ENCODE results near the gene RRP1.
"Not testable (repeated sequence)": the region's sequence is repeated elsewhere in the genome, so short reads cannot be mapped to it uniquely, and the experiment has no call there.

RRP1 gene

GRCh38 chr21:43817157-43818086, 28.0 kb downstream of the RRP1 start:
- DNase-seq (ENCODE audit: low spot score), result no peak

GRCh38 chr21:43818685-43819084, 29.3 kb downstream of the RRP1 start:
- DNase-seq (ENCODE audit: low spot score), result peak; percentile 79

- DNase-seq (ENCODE audit: low spot score), result no peak
Observed at GRCh38 chr21:43819511-43820405, 30.4 kb downstream of the RRP1 start.

GRCh38 chr21:43820466-43820865, 31.1 kb downstream of the RRP1 start:
- DNase-seq (ENCODE audit: low spot score), result no peak

- not testable (repeated sequence) for DNase-seq (ENCODE audit: low spot score)
Observed at GRCh38 chr21:43822166-43822565, 32.8 kb downstream of the RRP1 start.

- not testable (repeated sequence) for DNase-seq (ENCODE audit: low spot score)
Observed at GRCh38 chr21:43822741-43823140, 33.4 kb downstream of the RRP1 start.

- DNase-seq (ENCODE audit: low spot score), result no peak
Observed at GRCh38 chr21:43824333-43825241, 35.2 kb downstream of the RRP1 start.

- DNase-seq (ENCODE audit: low spot score), result no peak
Observed at GRCh38 chr21:43825242-43825935, 36.0 kb downstream of the RRP1 start.

- DNase-seq (ENCODE audit: low spot score), result no peak
Observed at GRCh38 chr21:43825936-43826622, 36.7 kb downstream of the RRP1 start.

GRCh38 chr21:43826623-43826974, 37.2 kb downstream of the RRP1 start:
- no peak for DNase-seq (ENCODE audit: low spot score)

- no peak for DNase-seq (ENCODE audit: low spot score)
Observed at GRCh38 chr21:43827015-43827611, 37.7 kb downstream of the RRP1 start.

GRCh38 chr21:43829161-43829560, 39.8 kb downstream of the RRP1 start:
- DNase-seq (ENCODE audit: low spot score), result no peak

- DNase-seq (ENCODE audit: low spot score), result no peak
Observed at GRCh38 chr21:43829575-43830119, 40.3 kb downstream of the RRP1 start.

GRCh38 chr21:43832158-43832550, 42.8 kb downstream of the RRP1 start:
- no peak for DNase-seq (ENCODE audit: low spot score)

- DNase-seq (ENCODE audit: low spot score), result no peak
Observed at GRCh38 chr21:43832648-43833047, 43.3 kb downstream of the RRP1 start.

- DNase-seq (ENCODE audit: low spot score), result no peak
Observed at GRCh38 chr21:43834146-43834905, 44.9 kb downstream of the RRP1 start.

GRCh38 chr21:43835050-43835449, 45.7 kb downstream of the RRP1 start:
- no peak for DNase-seq (ENCODE audit: low spot score)

- DNase-seq (ENCODE audit: low spot score), result no peak
Observed at GRCh38 chr21:43835861-43836260, 46.5 kb downstream of the RRP1 start.

- DNase-seq (ENCODE audit: low spot score), result no peak
Observed at GRCh38 chr21:43836616-43837015, 47.2 kb downstream of the RRP1 start.

Measured in pons (tissue), 1 donor.